ENCODE data around the gene PHC2.
"Not testable (repeated sequence)": the region's sequence is repeated elsewhere in the genome, so short reads cannot be mapped to it uniquely, and the experiment has no call there.

Gene PHC2

DNA sequence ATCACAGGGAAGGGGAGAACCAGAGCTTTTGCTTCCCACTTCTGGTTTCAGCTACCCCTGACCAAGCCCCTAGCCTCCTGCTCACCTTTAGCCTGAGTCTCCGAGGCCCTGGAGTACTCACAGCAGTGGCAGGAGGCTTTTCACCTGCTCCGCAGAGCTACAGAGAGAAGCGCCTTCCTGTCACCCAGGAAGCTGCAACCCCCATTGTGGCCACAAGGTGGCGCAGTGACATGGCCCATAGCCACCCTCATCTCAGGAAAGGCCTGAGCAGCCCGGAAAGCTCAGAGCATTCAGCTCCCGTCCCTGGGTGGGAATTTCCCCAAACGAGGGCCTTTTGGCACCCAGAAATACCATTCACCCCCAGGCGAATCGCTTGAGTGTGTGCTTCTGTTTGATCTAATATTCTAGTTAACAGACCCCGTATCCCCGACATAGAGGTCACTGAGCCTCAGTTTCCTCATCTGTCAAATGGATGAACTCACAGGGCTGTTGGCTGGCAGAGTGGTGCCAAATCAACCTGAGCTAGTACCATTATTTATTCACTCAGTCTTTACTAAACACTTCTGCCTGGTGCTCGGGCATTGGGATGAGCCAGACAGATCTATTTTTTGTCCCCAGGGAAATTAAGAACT lies 135.3 kb downstream of the PHC2 start:
- peak; percentile 83 to 87 for DNase-seq (ENCODE audit: low read depth in 2 of 2)
- no peak overlapping the region for H3K4me3 ChIP-seq (replicated peaks in 1 of 2; ENCODE audit: low read depth in 2 of 2, low read length in 2 of 2)
- TF ChIP-seq, protein P1, sequence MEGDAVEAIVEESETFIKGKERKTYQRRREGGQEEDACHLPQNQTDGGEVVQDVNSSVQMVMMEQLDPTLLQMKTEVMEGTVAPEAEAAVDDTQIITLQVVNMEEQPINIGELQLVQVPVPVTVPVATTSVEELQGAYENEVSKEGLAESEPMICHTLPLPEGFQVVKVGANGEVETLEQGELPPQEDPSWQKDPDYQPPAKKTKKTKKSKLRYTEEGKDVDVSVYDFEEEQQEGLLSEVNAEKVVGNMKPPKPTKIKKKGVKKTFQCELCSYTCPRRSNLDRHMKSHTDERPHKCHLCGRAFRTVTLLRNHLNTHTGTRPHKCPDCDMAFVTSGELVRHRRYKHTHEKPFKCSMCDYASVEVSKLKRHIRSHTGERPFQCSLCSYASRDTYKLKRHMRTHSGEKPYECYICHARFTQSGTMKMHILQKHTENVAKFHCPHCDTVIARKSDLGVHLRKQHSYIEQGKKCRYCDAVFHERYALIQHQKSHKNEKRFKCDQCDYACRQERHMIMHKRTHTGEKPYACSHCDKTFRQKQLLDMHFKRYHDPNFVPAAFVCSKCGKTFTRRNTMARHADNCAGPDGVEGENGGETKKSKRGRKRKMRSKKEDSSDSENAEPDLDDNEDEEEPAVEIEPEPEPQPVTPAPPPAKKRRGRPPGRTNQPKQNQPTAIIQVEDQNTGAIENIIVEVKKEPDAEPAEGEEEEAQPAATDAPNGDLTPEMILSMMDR (IDR thresholded peaks at IDR 0.05; ENCODE audit: low read depth, low read length): peak; percentile 96

DNA sequence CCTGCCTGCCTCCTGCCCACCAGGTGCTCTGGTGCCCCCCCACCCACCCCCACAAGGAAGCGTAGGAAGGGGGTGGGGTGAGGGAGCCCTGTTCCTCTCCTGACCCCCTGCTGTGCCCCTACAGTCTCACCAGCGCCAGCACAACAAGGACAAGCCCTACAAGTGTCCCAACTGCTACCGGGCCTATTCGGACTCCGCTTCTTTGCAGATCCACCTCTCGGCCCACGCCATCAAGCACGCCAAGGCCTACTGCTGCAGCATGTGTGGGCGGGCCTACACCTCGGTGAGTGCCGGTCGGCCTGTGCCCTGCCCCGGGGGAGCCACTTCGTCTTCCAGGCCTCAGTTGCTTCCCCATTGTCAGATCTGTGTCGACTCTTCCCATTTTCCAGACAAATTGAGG lies 135.9 kb downstream of the PHC2 start:
- DNase-seq (ENCODE audit: low read depth in 2 of 2): no peak
- H3K4me3 ChIP-seq (replicated peaks in 1 of 2; ENCODE audit: low read depth in 2 of 2, low read length in 2 of 2): no peak overlapping the region
- TF ChIP-seq, protein P1 (IDR thresholded peaks at IDR 0.05; ENCODE audit: low read depth, low read length): no peak

DNA sequence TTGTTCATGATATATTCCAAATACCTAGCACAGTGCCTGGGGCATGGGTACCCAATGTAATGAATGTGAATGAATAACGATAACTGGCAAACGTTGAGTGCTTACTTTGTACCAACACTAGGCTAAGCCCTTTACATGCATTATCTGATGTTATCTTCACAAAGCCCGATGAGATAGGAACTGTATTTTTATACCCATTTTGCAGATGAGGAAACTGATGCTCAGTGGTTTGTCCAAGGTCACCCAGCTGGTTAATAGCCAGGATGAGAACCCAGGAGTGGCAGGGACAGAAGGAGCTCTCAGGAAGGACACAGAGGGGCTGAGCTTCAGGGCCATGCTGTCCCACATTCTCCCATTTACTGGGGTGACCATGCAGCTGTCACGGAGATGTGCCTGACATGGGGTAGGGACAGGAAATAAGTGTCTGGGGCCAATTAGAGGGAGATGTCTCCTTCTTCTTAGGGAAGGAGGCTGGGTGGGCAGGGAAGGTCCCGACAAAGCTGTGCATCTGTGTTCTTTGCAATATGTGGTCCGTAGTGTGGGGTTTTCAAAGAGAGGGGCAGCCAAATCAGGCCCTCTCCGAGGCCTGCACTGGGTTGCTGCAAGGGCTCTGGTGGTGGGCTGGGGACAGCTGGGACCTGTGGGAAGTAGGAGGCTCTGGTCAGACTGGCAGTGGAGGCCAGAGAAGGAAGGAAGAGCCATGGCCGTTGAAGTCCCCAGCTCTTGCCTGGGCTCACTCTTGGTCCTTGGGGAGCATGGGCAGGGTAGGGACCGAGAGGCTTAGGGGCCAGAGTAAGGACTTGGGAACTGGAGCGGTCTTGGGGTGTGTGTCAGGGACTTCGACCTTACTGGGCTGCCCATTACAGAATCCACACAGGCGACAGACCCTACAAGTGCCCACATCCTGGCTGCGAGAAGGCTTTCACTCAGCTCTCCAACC lies 136.6 kb downstream of the PHC2 start:
- no peak for DNase-seq (ENCODE audit: low read depth in 2 of 2)
- H3K4me3 ChIP-seq (replicated peaks in 1 of 2; ENCODE audit: low read depth in 2 of 2, low read length in 2 of 2): no peak overlapping the region
- TF ChIP-seq, protein P1 (IDR thresholded peaks at IDR 0.05; ENCODE audit: low read depth, low read length): no peak

DNA sequence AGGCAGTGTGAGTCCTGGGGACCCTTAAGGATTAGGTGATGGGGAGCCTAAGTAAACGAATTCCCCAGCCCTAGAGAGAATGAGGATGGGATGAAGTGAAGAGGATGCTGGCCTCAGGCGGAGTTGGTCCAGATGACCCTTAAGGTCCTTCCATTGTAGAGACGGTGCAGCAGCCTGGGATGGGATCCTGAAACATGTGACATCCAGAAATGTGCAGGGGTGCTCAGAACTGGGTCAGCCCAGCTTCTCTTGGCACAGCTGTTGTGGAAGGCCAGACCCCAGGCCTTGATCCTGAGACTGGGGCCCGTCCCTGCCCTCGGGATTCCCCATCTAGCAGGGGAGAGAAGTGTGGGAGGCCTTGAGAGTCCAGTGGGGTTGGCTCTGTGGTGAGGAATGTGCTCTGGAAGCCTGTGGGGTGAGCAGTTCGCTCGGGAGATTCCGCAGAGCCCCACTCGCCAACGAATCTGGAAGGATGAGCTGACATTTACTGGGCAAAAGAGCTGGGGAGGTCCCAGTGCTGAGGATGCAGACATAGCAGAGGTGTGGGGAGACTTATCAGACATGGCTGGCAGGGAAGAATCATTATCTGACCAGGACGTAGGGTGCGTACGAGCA lies 138.1 kb downstream of the PHC2 start:
- no peak for DNase-seq (ENCODE audit: low read depth in 2 of 2)
- TF ChIP-seq, protein P1 (IDR thresholded peaks at IDR 0.05; ENCODE audit: low read depth, low read length): no peak
- H3K4me3 ChIP-seq (replicated peaks in 1 of 2; ENCODE audit: low read depth in 2 of 2, low read length in 2 of 2): no peak overlapping the region

DNA sequence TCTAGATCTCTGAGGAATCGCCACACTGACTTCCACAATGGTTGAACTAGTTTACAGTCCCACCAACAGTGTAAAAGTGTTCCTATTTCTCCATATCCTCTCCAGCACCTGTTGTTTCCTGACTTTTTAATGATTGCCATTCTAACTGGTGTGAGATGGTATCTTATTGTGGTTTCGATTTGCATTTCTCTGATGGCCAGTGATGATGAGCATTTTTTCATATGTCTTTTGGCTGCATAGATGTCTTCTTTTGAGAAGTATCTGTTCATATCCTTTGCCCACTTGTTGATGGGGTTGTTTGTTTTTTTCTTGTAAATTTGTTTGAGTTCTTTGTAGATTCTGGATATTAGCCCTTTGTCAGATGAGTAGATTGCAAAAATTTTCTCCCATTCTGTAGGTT lies 140.3 kb downstream of the PHC2 start:
- not testable (repeated sequence) for DNase-seq (ENCODE audit: low read depth in 2 of 2); H3K4me3 ChIP-seq (replicated peaks in 1 of 2; ENCODE audit: low read depth in 2 of 2, low read length in 2 of 2)

DNA sequence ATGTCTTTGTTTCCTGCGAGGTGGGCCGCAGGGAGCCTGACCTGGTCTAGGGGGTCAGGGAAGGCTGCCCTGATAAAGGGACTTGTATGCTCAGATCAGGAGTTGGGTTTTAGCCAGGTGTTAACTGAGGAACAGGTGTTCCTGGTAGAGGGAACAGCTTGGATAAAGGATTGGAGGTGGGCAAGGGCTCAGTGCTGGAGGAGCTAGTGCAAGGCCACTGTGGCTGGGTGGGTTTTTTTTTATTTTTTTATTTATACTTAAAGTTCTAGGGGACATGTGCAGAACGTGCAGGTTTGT lies 141.1 kb downstream of the PHC2 start:
- H3K4me3 ChIP-seq (replicated peaks in 1 of 2; ENCODE audit: low read depth in 2 of 2, low read length in 2 of 2): no peak overlapping the region
- DNase-seq (ENCODE audit: low read depth in 2 of 2): no peak
- TF ChIP-seq, protein P1 (IDR thresholded peaks at IDR 0.05; ENCODE audit: low read depth, low read length): no peak
